Measurements from ENCODE around the gene ENKUR. TPM values are rescaled to one million over a fixed set of nuclear protein-coding genes. Genes with fewer than 3 reads are reported as not detected.

ENKUR gene
- total RNA-seq, 1 donor = 0.09 TPM

DNA sequence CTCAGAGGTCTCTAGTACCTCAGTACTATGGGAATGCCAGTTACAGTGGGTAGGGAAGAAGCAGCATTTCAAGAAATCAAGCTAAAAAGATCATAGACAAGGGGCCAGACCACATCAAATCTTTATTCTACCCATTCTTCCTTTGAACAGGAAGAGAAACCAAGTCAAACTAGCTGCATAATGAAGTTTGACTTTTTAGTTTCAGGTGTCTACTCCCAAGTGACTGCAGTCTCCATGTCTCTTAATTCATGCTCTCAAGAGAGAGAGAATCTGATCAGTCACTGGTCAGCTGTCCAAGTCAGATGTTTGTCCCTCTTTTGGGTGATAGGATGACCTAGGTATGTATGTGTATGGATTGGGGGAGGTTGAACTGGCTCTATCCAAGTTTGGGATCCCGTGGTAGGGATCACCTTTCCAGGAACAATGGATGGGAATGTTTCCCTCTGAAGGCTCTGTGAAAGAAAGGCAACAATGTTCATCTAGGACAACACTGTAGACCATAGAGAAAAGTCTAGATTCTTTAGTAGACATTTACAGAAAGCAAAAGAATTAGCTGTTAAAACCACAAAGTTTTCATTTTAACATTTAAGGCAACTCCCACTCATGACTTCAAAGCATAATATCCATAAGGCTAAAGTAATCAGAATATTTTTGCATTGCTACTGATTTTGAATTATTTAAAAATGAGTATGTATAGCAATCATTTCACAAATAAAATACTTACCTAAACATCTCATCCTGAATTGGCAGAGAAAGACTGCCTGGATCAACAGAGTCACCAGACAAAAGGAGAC is 33.4 kb downstream of the ENKUR start:
- TF ChIP-seq, protein P1, sequence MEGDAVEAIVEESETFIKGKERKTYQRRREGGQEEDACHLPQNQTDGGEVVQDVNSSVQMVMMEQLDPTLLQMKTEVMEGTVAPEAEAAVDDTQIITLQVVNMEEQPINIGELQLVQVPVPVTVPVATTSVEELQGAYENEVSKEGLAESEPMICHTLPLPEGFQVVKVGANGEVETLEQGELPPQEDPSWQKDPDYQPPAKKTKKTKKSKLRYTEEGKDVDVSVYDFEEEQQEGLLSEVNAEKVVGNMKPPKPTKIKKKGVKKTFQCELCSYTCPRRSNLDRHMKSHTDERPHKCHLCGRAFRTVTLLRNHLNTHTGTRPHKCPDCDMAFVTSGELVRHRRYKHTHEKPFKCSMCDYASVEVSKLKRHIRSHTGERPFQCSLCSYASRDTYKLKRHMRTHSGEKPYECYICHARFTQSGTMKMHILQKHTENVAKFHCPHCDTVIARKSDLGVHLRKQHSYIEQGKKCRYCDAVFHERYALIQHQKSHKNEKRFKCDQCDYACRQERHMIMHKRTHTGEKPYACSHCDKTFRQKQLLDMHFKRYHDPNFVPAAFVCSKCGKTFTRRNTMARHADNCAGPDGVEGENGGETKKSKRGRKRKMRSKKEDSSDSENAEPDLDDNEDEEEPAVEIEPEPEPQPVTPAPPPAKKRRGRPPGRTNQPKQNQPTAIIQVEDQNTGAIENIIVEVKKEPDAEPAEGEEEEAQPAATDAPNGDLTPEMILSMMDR (IDR thresholded peaks at IDR 0.05; ENCODE audit: insufficient read depth, low read length) = no peak
- H3K4me3 ChIP-seq (ENCODE audit: low read depth, low read length) = no peak overlapping the region
- no peak for DNase-seq (ENCODE audit: low read depth)

DNA sequence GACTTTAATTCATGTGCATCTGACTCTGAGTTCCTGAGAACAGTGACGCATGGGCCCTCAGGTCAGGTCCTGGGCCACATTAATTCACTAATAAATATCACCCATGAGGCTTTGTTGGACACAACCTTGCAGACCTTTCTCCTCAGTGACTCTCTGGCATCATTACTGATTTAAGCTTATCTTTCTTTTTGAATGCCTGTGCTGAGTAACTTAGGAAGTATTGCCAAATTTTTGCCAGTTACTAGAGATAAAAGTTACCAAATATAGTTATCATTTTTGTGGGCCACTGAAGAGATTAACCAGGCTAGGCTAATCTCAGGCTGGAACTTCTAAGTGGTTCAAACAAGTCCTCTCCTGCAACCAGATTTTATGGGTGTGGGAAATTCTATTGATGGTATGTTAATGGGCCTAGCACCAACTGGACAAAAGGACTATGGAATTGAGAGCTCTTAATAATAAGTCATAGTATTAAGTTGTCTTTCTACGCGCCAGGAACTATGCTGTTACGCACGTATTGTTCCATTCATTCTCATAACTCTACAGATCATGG is 34.7 kb downstream of the ENKUR start:
- TF ChIP-seq, protein P1 (IDR thresholded peaks at IDR 0.05; ENCODE audit: insufficient read depth, low read length) = no peak
- DNase-seq (ENCODE audit: low read depth) = peak; percentile 97
- H3K4me3 ChIP-seq (ENCODE audit: low read depth, low read length) = no peak overlapping the region

DNA sequence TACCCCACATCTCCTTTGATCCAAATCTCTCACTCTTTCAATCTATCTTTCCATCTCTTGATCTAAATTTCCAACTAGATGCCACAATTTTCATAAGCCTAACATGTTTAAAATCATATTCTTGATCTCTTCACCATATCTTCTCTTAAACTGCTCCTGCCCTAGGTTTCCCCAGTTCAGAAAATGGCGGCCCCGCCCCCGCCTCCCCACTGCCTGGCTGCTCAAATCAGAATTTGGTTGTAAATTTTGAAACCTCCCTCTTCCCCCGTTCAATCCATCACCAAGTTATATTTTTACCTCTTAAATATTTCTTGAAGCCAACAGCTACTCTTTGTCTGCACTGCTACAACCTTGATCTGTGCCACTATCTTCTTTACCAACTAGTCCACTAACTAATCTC is 36.3 kb downstream of the ENKUR start:
- no peak overlapping the region for H3K4me3 ChIP-seq (ENCODE audit: low read depth, low read length)
- DNase-seq (ENCODE audit: low read depth) = no peak
- TF ChIP-seq, protein P1 (IDR thresholded peaks at IDR 0.05; ENCODE audit: insufficient read depth, low read length) = no peak

DNA sequence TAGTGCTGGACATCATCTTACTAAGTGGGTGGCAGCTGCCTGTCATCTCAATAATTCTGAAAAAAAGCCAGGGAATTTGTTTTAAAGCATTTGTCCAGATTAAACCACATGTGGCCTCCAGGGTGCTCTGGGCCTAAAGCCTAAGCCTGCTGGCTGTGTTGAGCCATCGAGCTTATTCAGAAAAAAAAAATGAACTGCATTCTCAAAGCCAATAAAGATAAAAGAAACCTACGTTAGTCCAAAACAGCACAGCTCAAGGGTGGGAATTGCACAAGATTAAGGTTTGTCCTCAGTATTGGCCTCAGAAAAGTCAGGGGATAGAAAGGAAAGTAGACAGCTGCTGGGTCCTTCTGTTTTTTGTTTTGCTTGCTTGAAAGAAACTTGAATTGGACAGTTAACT is 41.0 kb downstream of the ENKUR start:
- H3K4me3 ChIP-seq (ENCODE audit: low read depth, low read length) = no peak overlapping the region
- DNase-seq (ENCODE audit: low read depth) = peak; percentile 99

DNA sequence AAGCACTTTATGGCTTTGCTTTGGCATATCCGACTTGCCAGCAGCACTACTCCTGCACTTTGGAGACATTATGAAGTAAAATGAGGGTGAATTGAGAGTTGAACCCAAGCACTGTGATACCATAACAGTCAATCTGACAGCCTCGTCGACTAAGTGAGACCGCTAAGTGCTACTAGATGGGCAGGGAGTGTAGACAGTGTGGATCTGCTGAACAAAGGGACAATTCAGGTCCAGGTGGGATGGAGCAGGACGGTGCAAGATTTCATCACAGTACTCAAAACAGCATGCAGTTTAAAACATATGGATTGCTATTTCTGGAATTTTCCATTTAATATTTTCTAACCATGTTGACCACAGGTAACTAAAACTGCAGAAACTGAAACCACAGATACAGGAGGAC is 42.8 kb downstream of the ENKUR start:
- TF ChIP-seq, protein P1 (IDR thresholded peaks at IDR 0.05; ENCODE audit: insufficient read depth, low read length) = no peak
- H3K4me3 ChIP-seq (ENCODE audit: low read depth, low read length) = no peak overlapping the region

More for the DNA sequence above, 41.0 kb downstream of the ENKUR start:
- TF ChIP-seq, protein P1 (IDR thresholded peaks at IDR 0.05; ENCODE audit: insufficient read depth, low read length) = peak; percentile 51

DNA sequence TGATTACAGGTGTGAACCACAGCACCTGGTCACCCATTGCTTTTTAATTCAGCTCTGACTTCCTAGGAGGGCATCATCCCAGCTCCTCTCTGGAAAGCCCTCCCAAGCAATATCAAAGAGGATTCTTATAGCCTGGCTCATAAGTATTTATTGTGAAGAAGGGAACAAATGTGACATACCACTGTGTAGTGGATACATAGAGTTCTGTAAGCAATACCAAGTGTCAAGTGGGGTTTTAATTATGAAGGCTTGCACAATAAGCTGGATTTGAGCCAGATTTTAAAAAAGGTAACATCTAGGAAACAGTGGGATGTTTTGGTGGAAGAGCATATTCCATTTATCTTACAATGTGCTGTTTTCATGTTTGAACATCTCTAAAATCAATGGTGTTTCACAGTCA is 44.6 kb downstream of the ENKUR start:
- TF ChIP-seq, protein P1 (IDR thresholded peaks at IDR 0.05; ENCODE audit: insufficient read depth, low read length) = no peak
- no peak for DNase-seq (ENCODE audit: low read depth)
- H3K4me3 ChIP-seq (ENCODE audit: low read depth, low read length) = no peak overlapping the region

More for the DNA sequence above, 42.8 kb downstream of the ENKUR start:
- no peak for DNase-seq (ENCODE audit: low read depth)

All from fibroblast of the aortic adventitia (primary cell).